ENCODE data around the gene CRP.
"Not testable (repeated sequence)": the region's sequence is repeated elsewhere in the genome, so short reads cannot be mapped to it uniquely, and the experiment has no call there.

Gene CRP

DNA sequence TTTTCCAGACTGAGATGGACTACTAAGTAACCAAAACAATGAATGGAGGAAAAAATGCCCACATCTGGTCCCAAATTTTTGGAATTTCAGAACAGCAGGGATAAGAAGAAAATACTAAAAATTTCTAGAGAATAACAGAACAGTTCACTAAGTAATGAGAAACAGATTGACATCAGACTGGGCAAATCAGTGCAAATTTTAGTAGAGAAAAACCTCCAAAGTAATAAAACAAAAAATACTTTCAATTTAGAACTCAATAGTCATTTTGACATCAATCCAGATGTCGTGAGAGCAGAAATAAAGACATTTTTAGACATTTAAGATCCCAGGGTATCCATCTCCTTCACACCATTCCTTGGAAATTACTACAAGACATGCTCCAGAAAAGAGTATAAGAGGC, 39.3 kb downstream of the CRP start:
- TF ChIP-seq CTCF (IDR thresholded peaks at IDR 0.05; ENCODE audit: insufficient read depth, low read depth, low read length, missing control alignments) = no peak
- H3K4me3 ChIP-seq (ENCODE audit: low read length) = no peak overlapping the region
- DNase-seq (ENCODE audit: low read depth) = no peak

DNA sequence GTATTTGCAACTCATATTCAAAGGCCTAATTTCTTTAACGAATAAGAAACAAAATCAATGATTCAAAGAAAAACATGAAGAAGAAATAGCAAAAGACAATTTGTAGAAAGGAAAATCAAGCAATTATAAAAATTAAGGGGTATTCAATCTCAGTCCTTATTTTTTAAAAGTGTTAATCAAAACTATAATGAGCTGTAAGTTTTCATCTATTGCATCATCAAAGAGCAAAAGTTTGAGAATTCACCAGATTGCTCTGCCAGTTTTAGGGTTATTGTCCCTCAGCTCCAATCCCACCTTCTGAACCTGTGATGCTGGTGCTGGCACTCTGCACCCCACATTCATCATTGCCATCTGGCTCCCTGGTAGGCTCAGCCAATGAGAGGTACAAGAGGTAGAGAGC, 42.0 kb downstream of the CRP start:
- H3K4me3 ChIP-seq (ENCODE audit: low read length); DNase-seq (ENCODE audit: low read depth): not testable (repeated sequence)

DNA sequence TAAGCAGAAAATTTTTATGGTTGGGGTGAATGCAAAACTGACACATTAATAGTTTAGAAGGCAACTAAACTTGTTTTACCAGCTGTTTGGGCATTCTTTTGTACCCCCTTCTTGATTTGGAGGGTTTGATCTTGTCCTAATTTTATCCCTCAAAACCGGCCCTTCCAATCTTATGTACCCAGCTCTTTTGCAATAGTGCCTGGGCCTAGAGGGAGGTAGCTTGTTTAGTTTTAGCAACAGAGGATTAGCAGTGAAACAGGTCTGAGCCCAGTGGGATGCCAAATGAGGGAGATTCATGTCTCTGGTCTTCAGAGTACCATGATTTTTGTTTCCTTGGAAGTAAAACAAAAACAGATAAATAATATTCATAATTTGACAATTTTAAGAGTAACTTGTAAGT, 45.1 kb downstream of the CRP start:
- DNase-seq (ENCODE audit: low read depth) = no peak
- TF ChIP-seq CTCF (IDR thresholded peaks at IDR 0.05; ENCODE audit: insufficient read depth, low read depth, low read length, missing control alignments) = no peak
- H3K4me3 ChIP-seq (ENCODE audit: low read length) = no peak overlapping the region

DNA sequence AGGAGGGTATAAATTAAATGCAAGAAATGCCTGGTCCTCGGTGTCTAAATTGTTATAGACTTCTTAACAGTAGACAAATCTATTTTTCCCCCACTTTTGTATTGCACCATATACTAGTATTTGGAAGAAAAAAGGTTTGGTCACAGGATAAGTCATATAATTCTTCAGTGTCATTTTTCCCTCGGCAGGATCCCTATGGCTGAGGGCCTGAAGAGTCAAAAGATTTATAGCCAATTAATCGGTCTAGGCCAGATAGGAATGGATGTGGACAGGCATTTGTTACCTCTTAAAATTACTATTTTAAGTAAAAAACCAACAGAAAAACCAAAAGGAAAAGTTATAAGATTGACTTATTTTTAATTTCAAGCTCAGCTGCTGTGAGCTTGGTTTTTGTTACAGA, 45.6 kb downstream of the CRP start:
- no peak for TF ChIP-seq CTCF (IDR thresholded peaks at IDR 0.05; ENCODE audit: insufficient read depth, low read depth, low read length, missing control alignments)
- no peak overlapping the region for H3K4me3 ChIP-seq (ENCODE audit: low read length)
- no peak for DNase-seq (ENCODE audit: low read depth)

- DNase-seq (ENCODE audit: low read depth) = no peak
- no peak for TF ChIP-seq CTCF (IDR thresholded peaks at IDR 0.05; ENCODE audit: insufficient read depth, low read depth, low read length, missing control alignments)
- H3K4me3 ChIP-seq (ENCODE audit: low read length) = no peak overlapping the region
Measured at GRCh38 chr1:159664247-159664646, 50.1 kb downstream of the CRP start.

- DNase-seq (ENCODE audit: low read depth) = no peak
- H3K4me3 ChIP-seq (ENCODE audit: low read length) = no peak overlapping the region
- no peak for TF ChIP-seq CTCF (IDR thresholded peaks at IDR 0.05; ENCODE audit: insufficient read depth, low read depth, low read length, missing control alignments)
Measured at GRCh38 chr1:159663552-159663951, 50.8 kb downstream of the CRP start.

Data from epithelial cell of esophagus (primary cell).